Germinal center (tissue), 1 donor: ENCODE results near the gene JAZF1.

Experiments
- DNase-seq: peaks from one replicate; pipeline ENCODE4 v3.0.0; 2012; ENCODE audit warnings: mixed read lengths, low spot score

The JAZF1 gene

GRCh38 chr7:28165961-28166955, 14.3 kb downstream of the JAZF1 start:
- no peak for DNase-seq

- peak; percentile 72 for DNase-seq
Measured at GRCh38 chr7:28165261-28165660, 15.3 kb downstream of the JAZF1 start.

DNA sequence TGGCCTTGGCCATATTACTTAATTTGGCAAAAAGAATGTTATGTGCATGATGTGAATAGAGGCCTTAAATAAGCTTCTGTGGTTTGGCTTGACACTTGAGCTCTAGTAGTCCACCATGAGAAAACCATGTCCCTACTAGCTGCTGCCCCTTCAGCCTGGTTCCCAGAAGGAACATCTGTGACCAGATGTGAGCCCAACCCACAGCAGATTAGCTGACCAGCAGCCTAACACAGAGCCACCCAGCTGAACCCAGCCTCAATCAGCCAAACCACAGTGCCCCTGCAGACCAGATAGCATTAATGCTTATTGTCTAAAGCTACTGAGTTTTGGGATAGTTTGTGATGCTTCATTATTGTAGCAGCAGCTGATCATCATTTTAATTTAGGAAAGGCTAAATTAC, 16.6 kb downstream of the JAZF1 start:
- no peak for DNase-seq

- DNase-seq: no peak
Measured at GRCh38 chr7:28161331-28161730, 19.3 kb downstream of the JAZF1 start.

DNA sequence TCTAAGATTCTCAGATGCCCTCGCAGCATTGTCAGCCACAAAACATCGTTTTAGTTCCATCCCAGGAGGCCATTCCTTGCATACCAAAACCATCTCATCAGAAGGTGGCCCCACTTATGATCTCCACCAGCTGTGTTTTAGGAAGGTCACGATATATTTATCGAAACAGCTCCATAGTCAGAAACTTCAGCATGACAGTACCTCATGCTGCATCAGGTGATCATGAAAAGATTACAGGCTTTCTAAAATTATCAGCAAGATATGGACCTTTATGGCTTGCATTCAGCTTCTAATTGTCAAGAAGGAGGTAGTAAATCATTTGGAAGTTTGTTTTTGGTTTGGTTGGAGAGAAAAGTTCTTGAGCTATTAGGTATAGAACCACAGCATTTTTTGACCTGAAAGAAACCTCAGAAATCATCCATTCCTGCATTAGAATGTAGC, 20.0 kb downstream of the JAZF1 start:
- no peak for DNase-seq

DNA sequence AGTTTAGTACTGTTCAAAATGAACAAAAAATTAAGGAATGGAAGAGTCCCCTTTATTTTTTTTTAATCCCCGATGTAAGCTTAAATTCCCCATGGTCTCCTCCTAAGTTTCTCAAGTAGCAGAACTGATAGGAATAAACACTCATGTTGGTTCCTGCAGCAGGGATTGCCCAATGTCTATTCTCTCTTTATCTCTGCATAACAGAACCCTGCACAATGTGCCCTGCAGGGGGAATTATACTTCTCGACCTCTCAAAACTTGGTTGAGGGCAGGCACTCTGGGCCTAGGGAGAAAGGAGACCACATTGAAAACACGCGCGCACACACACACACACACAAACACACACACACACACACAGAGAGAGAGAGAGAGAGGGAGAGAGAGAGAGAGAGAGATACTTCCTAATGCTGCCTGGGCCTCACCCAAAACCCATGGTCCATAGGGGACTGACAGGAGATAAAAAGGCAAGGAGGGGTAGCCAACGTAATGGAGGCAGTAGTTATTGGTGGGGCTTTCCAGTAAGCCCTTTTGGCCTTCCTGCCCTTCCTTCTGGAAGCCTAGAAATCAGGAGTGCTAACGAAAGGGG, 22.7 kb downstream of the JAZF1 start:
- DNase-seq: no peak

GRCh38 chr7:28157076-28157745, 23.4 kb downstream of the JAZF1 start:
- DNase-seq: no peak

DNA sequence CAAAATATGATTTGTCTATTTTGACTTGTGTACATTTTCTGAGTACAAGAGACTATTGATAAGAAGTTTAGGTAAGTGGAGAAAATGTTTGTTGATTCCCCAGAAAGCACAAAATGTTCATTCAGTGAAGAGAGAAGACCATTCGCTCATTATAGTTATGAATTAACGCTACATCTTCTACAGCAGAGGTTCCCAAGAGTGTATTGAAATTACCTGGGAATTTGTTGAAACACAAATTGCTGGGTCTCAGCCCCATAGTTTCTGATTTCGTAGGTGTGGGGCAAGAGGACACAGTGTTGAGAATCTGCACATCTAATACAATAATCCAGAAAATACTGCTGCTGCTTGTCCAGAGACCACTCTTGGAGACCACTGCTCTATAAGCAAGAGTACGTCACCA, 24.2 kb downstream of the JAZF1 start:
- DNase-seq: no peak

GRCh38 chr7:28155964-28156363, 24.6 kb downstream of the JAZF1 start:
- DNase-seq: no peak

DNA sequence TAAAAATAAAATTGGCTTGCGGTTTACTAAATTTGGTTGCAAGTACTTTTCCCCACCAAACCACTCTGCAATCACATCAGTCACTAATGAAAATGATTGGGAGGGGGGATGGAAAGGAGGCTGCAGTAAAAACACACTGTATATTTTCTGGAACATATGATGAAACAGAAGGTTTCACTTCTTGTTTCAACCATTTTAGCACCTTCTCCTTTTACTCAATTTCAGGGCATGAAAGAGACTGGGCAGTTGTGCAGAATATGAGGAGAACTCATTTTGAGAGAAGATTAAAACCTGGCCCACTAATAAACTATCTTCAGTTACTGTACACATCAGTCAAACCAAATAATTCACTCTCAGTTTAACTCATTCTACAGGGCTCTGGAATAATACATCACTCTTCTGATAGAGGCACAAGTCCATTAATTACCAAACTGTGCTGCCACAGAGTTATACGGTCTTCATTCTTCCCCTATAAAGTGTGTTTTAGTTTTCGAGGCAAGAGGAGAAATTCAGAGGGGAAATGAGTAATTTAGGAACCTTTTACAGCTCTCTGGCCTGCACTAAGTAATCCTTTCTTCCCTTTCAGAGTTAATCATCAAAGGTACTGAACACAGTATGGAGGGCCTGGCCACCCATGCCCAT, 25.5 kb downstream of the JAZF1 start:
- peak; percentile 61 for DNase-seq

DNA sequence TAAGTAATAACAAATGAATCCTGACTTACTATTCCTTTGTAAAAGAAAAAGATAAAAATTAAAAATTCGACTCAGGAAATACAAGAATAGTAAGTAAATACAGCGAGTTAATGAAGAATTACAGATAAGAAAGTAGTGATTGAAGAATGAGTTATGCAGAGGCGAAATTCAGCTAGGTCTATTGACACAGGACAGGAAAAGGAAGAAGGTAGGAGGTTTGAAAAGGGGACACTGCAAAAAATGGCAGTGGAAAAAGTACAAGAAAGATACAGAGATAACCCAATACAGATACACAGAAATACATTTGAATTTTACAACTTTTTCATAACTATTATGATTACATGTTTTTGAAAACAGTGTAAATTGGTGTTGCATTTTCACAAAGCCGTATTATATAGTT, 28.0 kb downstream of the JAZF1 start:
- no peak for DNase-seq

GRCh38 chr7:28151965-28152364, 28.6 kb downstream of the JAZF1 start:
- peak; percentile 33 for DNase-seq

DNA sequence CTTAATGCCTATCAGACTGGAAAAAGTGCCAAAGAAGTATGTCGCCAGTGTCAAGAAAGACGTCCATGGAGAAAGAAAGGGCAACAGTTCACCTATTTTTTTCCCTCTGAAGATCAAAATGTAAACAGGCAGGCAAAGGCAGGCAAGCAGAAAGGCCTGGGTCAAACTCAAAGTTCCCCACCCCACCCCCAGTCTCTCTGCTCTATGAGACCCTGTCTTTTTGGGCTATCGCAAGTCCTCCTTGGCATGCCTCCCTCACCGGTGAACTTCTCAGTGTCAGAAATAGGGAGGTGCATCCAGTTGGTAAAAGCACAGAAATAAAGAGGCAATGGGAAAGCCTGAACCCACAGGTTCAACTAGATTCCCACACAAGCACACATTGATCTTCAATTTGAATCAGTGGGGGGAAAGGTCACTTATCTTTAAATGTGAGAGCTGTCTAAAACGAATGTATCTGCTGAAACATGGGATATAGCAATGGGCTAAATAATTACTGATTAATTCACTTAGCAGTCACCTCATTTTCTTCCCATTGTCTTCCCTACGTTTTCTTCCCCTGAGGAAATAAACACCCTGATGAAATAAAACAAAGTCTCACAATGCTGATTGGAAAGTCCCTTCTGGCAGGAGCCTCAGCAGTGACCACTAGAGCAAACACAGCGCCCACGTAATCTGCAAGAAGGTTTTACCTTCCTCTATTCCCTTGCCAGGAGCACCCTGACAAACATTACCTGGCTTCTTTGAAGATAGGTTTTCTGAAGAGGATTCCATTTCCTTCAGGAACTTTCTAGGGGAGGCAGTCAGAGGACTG, 31.1 kb downstream of the JAZF1 start:
- DNase-seq: no peak

- DNase-seq: no peak
Measured at GRCh38 chr7:28145931-28146330, 34.7 kb downstream of the JAZF1 start.

- no peak for DNase-seq
Measured at GRCh38 chr7:28145090-28145626, 35.4 kb downstream of the JAZF1 start.

- no peak for DNase-seq
Measured at GRCh38 chr7:28144266-28144665, 36.3 kb downstream of the JAZF1 start.

DNA sequence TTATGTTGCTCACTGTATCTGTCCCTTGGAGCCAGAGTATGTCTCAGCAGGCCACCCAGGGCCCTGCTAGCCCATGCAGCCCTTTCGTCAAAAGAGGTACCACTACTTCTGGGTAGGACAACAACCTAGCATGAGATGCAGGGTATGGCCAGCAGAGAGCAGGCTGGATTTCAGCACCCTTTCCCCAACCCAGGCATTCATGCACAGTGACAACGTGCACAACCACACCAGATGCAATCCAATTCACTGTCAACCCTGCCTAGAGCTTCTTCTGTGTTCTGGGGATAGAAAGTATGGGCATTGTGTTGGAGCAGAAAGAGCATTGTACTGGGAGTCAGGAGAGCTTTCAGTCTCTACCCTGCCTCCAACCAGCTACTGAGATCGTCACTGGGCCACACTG, 37.9 kb downstream of the JAZF1 start:
- no peak for DNase-seq

DNA sequence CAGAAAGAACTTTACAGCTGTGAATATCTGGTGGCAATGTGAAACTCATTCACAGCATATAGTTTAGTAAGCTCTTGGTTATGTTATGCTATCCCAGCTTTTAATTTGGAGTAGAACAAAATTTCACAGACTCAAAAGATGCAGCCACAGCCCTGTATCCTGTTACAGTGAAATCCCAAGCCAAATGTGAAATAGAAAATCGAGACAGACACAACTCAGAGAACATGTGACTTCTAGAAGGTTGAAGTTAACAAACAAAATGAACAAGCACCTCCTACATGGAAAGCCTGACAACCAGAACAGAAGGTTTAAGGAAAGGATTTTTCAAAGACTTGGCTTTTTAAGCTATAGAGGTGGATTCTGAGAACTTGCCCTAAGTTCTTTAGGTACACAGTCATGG, 39.6 kb downstream of the JAZF1 start:
- no peak for DNase-seq

- DNase-seq: no peak
Measured at GRCh38 chr7:28138837-28139236, 41.8 kb downstream of the JAZF1 start.

DNA sequence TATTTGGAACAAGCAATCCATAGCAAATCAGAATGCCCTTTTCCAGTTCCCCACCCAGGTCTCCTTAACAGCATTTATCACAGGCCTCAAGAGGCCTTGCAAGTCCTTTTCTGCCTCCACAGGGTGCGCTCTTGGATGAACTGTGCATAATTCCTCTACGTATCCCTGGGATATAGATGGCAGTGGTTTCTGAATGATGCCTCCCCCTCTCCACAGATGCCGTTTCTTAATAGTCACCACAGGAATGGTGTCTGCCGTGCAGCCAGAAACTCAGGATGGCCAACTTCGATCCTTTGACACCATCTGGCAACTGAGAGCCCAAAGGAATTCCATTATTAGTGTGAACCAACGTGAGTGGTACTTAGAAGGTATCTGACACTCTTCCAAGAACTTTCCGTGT, 43.1 kb downstream of the JAZF1 start:
- DNase-seq: no peak

GRCh38 chr7:28136885-28137284, 43.7 kb downstream of the JAZF1 start:
- DNase-seq: no peak
